Chondrocyte (in vitro differentiated cells): ENCODE measurements around the gene ZIC4. TPM values are rescaled to one million over a fixed set of nuclear protein-coding genes. Genes with fewer than 3 reads are reported as not detected.

Source experiments
- DNase-seq: peaks from one replicate; pipeline ENCODE4 v3.0.0; 2021; ENCODE audit warnings: mixed read lengths, low spot score
- H3K27ac Mint-ChIP-seq: one replicate; pipeline ENCODE4 v1.8.0; 2021; ENCODE audit warnings: mild to moderate bottlenecking, moderate library complexity, mixed read lengths; ENCODE audit not compliant: unreplicated experiment
- H3K27me3 Mint-ChIP-seq: 2 replicates; pipeline ENCODE4 v1.8.0; 2021; ENCODE audit warnings: low read depth, mixed read lengths
- H3K36me3 Mint-ChIP-seq: 2 replicates; pipeline ENCODE4 v1.8.0; 2021; ENCODE audit warnings: low read depth, mixed read lengths
- H3K4me1 Mint-ChIP-seq: 2 replicates; pipeline ENCODE4 v1.8.0; 2021; ENCODE audit warnings: low read depth, mild to moderate bottlenecking, mixed read lengths
- H3K4me3 Mint-ChIP-seq: one replicate; pipeline ENCODE4 v1.8.0; 2021; ENCODE audit warnings: mild to moderate bottlenecking, moderate library complexity, mixed read lengths; ENCODE audit not compliant: unreplicated experiment
- H3K9me3 Mint-ChIP-seq: 2 replicates; pipeline ENCODE4 v1.8.0; 2021; ENCODE audit warnings: low read depth, mixed read lengths
- total RNA-seq: library from RNA; stranded (reverse); gene quantifications from 3 replicates; pipeline ENCODE4 v1.2.1, GENCODE V29; 2021
- TF ChIP-seq, protein P1 (sequence below): fragments of 200-600 bp; sonication (generic); IDR thresholded peaks from 2 replicates; pipeline ENCODE4 v1.5.0; 2021; ENCODE audit warnings: antibody characterized with exemption, mild to moderate bottlenecking, moderate library complexity

ZIC4 gene
- total RNA-seq, 1 donor from 2014 or later = 1.7 TPM

DNA sequence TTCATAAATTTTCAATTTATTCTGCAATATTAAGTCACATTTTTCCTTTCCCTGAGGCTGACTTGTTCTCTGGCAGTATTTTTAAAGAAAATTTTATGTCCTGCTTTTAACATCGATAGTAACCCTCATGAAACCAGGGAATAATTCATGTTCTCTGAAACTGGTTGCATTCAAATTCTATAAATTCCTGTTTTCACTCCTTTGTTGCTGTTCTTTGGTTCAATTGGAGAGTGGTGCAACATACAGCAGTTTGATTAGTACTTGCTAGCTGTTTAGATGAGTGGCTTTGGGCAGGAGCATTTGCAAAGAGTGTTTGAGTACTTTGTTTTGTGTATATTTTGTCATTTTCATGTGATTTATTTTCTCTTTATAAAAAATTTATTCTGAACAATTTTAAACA lies 22.0 kb upstream of the ZIC4 start:
- no peak overlapping the region for H3K4me3 Mint-ChIP-seq
- peaks cover 5% of the 10 kb centered on the region for H3K4me1 Mint-ChIP-seq
- peaks cover 2% of the 10 kb centered on the region for H3K36me3 Mint-ChIP-seq
- H3K9me3 Mint-ChIP-seq = no peaks in the 10 kb centered on the region
- no peak for DNase-seq
- TF ChIP-seq, protein P1, sequence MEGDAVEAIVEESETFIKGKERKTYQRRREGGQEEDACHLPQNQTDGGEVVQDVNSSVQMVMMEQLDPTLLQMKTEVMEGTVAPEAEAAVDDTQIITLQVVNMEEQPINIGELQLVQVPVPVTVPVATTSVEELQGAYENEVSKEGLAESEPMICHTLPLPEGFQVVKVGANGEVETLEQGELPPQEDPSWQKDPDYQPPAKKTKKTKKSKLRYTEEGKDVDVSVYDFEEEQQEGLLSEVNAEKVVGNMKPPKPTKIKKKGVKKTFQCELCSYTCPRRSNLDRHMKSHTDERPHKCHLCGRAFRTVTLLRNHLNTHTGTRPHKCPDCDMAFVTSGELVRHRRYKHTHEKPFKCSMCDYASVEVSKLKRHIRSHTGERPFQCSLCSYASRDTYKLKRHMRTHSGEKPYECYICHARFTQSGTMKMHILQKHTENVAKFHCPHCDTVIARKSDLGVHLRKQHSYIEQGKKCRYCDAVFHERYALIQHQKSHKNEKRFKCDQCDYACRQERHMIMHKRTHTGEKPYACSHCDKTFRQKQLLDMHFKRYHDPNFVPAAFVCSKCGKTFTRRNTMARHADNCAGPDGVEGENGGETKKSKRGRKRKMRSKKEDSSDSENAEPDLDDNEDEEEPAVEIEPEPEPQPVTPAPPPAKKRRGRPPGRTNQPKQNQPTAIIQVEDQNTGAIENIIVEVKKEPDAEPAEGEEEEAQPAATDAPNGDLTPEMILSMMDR = no peak
- peaks cover 27% of the 10 kb centered on the region for H3K27me3 Mint-ChIP-seq
- H3K27ac Mint-ChIP-seq = no peak overlapping the region

DNA sequence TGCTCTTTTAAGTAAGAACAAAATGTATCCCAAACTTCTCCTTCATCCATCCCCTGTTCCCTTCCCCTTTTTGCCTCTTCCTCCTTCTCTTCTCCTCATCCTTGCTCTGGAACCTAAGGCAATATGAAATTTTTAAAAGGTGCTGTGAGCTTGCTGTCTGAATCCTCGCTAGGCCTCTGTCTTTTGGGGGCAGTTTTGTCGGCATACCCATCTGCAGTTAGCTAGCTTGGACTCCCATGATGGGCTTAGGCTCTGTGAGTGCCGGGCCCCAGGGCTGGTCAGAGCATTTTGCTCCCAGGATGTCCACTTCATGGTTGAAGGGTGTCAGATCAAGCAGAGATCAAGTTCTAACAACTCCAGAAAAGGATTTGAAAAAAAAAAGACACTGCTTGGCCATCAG lies 21.4 kb upstream of the ZIC4 start:
- peaks cover 9% of the 10 kb centered on the region for H3K4me1 Mint-ChIP-seq
- peaks cover 2% of the 10 kb centered on the region for H3K36me3 Mint-ChIP-seq
- no peak for DNase-seq
- H3K9me3 Mint-ChIP-seq = no peaks in the 10 kb centered on the region
- H3K27ac Mint-ChIP-seq = no peak overlapping the region
- TF ChIP-seq, protein P1 = no peak
- H3K27me3 Mint-ChIP-seq = peaks cover 32% of the 10 kb centered on the region
- H3K4me3 Mint-ChIP-seq = no peak overlapping the region

DNA sequence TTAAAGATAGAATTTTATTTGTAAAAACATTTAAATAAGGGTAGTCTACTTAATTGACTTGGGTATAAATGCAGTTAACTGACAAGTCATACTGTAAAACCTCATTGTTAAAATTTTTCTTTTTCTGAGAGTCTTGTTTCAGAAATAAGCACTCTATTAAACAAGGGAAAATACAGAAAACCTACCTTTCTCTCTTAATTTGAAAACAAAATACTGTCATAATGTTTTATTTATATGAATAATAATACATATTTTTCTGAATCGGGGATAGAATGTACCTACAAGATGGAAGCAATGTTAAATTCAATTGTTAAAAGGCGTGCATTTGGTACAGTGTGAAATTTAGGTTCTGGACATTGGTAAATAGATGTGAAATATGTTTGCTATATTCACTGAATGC lies 20.6 kb upstream of the ZIC4 start:
- peaks cover 34% of the 10 kb centered on the region for H3K27me3 Mint-ChIP-seq
- no peak overlapping the region for H3K4me3 Mint-ChIP-seq
- H3K27ac Mint-ChIP-seq = no peak overlapping the region
- peaks cover 10% of the 10 kb centered on the region for H3K4me1 Mint-ChIP-seq
- H3K36me3 Mint-ChIP-seq = peaks cover 2% of the 10 kb centered on the region
- no peak for DNase-seq
- no peaks in the 10 kb centered on the region for H3K9me3 Mint-ChIP-seq
- TF ChIP-seq, protein P1 = no peak

DNA sequence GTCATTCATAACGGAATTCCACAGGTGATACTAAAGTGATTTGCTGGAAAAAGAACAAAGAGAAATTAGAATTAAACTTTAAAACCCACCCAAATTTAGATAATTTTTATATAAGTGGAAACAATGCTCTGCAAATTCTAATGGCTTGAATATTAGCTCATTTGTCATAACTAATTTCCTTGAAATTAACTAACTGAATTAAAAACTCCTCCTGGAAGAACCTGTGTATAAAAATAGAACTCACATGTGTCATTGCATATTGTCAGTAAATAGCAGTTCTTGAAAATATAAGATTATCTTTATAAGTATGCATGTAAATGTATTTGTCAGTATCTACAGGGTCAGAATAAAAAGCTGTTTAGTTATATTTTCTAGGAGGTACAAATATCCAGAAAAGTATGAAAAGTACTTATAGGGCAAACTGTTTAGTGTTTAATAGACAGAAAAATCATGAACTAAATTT lies 19.1 kb upstream of the ZIC4 start:
- Mint-ChIP-seq H3K4me1 (peaks cover 15% of the 10 kb centered on the region), H3K27ac (no peak overlapping the region), H3K9me3 (no peaks in the 10 kb centered on the region), H3K27me3 (peaks cover 43% of the 10 kb centered on the region), H3K4me3 (no peak overlapping the region), H3K36me3 (peaks cover 2% of the 10 kb centered on the region)
- no peak for DNase-seq
- TF ChIP-seq, protein P1 = no peak

DNA sequence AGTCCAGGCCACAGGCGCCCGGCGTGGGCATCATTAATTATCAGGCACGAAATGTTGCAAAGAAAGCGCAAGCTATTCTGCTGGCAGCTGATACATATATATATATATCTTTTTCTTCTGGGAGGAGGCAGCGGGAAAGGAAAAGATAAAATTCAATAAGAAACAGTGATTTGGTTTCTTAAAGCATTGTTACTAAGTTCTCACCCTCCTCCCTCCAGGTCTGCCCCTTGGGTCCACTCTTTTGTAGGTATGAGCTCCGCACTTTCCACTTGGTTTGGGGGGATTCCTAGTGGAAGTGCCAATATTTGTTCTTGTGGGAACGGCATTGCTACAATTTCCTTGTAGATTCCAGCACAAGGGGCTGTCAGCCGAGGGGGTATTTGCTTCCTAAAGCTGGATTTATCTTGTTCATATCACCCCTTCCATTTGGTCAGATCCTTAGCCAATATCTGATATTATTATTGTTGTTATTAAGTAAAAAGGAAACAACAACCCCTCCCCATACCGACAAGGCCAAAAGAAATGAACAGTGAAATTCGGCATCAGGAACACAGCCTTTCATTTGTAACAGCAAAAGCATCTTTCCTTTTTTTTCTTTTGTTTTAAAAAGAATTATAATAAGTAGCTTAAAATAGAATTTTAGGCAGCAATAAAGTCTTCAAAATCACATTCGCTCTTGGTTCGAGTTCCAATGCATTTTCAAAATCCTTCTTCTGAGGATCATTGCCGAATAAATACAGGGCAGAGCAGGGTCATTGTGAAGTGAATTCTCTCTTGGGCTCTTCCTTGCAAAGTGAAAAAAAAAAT lies 18.4 kb upstream of the ZIC4 start:
- Mint-ChIP-seq H3K36me3 (peaks cover 2% of the 10 kb centered on the region), H3K4me1 (peaks cover 15% of the 10 kb centered on the region), H3K27ac (no peak overlapping the region), H3K27me3 (peaks cover 48% of the 10 kb centered on the region), H3K9me3 (no peaks in the 10 kb centered on the region), H3K4me3 (no peak overlapping the region)
- TF ChIP-seq, protein P1 = no peak
- DNase-seq = no peak
